SK-N-SH (cell line): Measurements from ENCODE around the gene IL1RAP.

Source experiments
- CTCF ChIP-seq: fragments of 200-600 bp; sonication (generic); IDR thresholded peaks from 2 replicates; pipeline ENCODE4 v1.6.1; 2017; ENCODE audit warnings: antibody characterized with exemption, mild to moderate bottlenecking, moderate library complexity
- MEF2A ChIP-seq: IDR thresholded peaks from 2 replicates; pipeline ENCODE4 v1.4.0; 2012; ENCODE audit warnings: low read depth, borderline replicate concordance

GRCh38 chr3:190486533-190486864, 27.4 kb upstream of the IL1RAP start:
- TF ChIP-seq CTCF: no peak
- no peak for TF ChIP-seq MEF2A
